Measurements from ENCODE around the gene OR8G1.
"Not testable (repeated sequence)": the region's sequence is repeated elsewhere in the genome, so short reads cannot be mapped to it uniquely, and the experiment has no call there.

Gene OR8G1

DNA sequence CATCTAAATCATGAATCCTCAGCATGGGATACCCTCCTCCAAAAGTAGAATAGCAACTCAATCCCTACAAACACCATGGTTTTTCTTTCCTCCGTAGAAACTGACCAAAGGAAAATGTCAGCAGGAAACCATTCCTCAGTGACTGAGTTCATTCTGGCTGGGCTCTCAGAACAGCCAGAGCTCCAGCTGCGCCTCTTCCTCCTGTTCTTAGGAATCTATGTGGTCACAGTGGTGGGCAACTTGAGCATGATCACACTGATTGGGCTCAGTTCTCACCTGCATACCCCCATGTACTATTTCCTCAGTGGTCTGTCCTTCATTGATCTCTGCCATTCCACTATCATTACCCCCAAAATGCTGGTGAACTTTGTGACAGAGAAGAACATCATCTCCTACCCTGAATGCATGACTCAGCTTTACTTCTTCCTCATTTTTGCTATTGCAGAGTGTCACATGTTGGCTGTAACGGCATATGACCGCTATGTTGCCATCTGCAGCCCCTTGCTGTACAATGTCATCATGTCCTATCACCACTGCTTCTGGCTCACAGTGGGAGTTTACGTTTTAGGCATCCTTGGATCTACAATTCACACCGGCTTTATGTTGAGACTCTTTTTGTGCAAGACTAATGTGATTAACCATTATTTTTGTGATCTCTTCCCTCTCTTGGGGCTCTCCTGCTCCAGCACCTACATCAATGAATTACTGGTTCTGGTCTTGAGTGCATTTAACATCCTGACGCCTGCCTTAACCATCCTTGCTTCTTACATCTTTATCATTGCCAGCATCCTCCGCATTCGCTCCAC is 16.1 kb upstream of the OR8G1 start:
- DNase-seq; in situ Hi-C loops (cut with HindIII; ENCODE audit: low pct_ligation_motif_present, low pct_unique_long_range_greater_than_20kb, low sequenced_read_pairs): not testable (repeated sequence)

DNA sequence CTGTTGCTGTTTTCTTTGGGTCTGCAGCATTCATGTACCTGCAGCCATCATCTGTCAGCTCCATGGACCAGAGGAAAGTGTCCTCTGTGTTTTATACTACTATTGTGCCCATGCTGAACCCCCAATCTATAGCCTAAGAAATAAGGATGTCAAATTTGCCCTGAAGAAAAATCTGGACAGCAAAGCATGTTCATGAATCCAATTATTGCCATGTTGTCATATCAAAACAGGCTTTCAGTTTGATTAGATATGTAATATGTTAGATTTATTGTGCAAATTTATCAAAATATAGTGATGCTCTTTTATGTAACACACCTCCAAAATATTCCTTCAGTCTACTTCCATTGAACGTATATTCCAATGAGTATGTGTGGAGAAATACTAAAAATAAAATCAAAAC is 15.4 kb upstream of the OR8G1 start:
- no peak for DNase-seq
- in situ Hi-C loops (cut with HindIII; ENCODE audit: low pct_ligation_motif_present, low pct_unique_long_range_greater_than_20kb, low sequenced_read_pairs) = no loop called here

DNA sequence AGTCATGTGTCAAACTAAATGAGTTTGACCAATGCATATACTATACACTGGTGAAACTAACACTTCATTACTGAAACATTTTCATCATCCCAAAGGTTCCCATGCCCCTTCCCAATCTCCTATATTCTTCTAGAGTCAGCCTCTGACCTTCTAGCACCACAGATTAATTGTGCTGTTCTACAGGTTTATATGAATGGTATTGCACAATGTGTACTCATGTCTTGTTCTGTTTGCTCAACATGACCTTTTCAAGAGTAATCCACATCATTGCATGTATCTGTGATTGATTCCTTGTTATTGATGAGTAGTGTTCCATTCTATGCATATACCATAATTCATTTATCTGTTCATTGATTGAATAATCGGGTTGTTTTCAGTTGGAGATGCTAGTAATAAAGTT is 7.5 kb upstream of the OR8G1 start:
- in situ Hi-C loops (cut with HindIII; ENCODE audit: low pct_ligation_motif_present, low pct_unique_long_range_greater_than_20kb, low sequenced_read_pairs) = no loop called here
- no peak for DNase-seq

DNA sequence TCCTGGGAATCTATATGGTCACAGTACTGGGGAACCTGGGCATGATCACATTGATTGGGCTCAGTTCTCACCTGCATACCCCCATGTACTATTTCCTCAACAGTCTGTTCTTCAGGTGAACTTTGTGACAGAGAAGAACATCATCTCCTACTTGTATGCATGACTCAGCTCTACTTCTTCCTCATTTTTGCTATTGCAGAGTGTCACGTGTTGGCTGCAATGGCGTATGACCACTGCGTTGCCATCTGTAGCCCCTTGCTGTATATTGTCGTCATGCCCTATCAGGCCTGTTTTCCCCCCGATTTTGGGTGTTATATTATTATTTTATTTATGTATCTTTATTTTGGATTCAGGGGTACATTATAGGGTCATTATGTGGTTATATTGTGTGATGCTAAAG is 2.4 kb upstream of the OR8G1 start:
- in situ Hi-C loops (cut with HindIII; ENCODE audit: low pct_ligation_motif_present, low pct_unique_long_range_greater_than_20kb, low sequenced_read_pairs) = no loop called here
- no peak for DNase-seq

DNA sequence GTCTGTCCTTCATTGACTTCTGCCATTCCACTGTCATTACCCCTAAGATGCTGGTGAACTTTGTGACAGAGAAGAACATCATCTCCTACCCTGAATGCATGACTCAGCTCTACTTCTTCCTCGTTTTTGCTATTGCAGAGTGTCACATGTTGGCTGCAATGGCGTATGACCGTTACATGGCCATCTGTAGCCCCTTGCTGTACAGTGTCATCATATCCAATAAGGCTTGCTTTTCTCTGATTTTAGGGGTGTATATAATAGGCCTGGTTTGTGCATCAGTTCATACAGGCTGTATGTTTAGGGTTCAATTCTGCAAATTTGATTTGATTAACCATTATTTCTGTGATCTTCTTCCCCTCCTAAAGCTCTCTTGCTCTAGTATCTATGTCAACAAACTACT is 9.0 kb downstream of the OR8G1 start:
- in situ Hi-C loops (cut with HindIII; ENCODE audit: low pct_ligation_motif_present, low pct_unique_long_range_greater_than_20kb, low sequenced_read_pairs); DNase-seq: not testable (repeated sequence)

DNA sequence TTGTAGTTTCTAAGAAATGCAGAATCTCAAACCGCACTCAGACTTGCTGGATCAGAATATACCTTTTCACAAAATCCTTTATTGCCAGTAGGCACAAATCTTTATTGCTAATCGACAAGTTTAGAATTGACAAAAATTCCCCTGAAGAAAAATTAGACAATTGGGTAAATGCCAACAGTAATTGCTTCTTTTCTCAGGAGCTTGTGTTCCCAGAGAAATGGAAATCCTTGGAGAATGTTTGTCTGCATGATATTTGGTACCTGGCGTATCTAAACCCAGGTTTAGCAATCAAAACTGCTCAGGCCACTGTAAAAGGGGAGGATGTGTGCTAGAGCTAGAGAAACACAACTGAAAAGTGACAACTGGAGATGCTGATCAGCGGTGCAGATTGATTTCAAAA is 15.2 kb downstream of the OR8G1 start, which contains the start of gene OR8G5:
OR8G5 (plus strand) TSS at position 301 of the 400 bp plus-strand sequence. CDS start 8,556 bp downstream, outside the sequence.
- no peak for DNase-seq
- in situ Hi-C loops (cut with HindIII; ENCODE audit: low pct_ligation_motif_present, low pct_unique_long_range_greater_than_20kb, low sequenced_read_pairs) = no loop called here

DNA sequence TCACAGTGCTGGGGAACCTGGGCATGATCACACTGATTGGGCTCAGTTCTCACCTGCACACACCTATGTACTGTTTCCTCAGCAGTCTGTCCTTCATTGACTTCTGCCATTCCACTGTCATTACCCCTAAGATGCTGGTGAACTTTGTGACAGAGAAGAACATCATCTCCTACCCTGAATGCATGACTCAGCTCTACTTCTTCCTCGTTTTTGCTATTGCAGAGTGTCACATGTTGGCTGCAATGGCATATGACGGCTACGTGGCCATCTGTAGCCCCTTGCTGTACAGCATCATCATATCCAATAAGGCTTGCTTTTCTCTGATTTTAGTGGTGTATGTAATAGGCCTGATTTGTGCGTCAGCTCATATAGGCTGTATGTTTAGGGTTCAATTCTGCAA is 24.1 kb downstream of the OR8G1 start:
- in situ Hi-C loops (cut with HindIII; ENCODE audit: low pct_ligation_motif_present, low pct_unique_long_range_greater_than_20kb, low sequenced_read_pairs); DNase-seq: not testable (repeated sequence)

DNA sequence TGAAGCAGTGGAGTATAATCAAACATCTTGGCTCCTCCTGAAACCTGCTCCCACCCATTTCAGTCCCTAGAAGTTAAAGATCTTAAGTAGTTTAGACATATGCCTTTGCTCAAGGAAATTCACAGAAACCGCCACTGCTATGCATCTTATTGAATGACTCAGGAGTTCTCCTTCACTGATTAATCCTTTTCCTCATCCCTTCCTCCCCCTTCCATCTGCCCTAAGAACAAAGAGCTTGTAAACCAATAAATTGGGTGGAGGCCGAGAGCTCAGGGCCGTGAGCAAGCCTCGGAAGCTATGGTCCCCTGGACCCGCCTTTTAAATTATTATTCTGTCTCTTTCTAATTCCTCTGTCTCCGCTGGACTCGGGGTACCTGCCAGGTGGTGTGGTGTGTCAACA is 30.0 kb downstream of the OR8G1 start:
- in situ Hi-C loops (cut with HindIII; ENCODE audit: low pct_ligation_motif_present, low pct_unique_long_range_greater_than_20kb, low sequenced_read_pairs); DNase-seq: not testable (repeated sequence)

DNA sequence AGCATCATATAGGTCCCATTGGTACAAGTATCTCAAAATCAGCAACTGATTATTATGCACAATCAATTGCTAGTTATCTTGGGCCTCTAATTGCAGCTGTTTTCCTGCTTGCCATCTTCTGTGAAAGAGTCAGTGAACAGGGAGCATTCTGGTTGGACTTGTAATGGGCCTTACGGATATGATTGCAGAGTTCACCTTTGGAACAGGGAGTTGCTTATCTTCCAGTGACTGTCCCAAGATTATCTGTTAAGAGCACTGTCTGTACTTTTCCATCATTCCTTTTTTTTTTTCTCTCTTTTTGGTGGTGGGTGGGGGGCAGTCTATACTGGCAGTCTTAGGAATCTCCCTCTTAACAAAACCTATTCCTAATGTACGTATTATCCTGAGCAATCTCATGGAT is 33.1 kb downstream of the OR8G1 start:
- in situ Hi-C loops (cut with HindIII; ENCODE audit: low pct_ligation_motif_present, low pct_unique_long_range_greater_than_20kb, low sequenced_read_pairs) = no loop called here
- DNase-seq = no peak

DNA sequence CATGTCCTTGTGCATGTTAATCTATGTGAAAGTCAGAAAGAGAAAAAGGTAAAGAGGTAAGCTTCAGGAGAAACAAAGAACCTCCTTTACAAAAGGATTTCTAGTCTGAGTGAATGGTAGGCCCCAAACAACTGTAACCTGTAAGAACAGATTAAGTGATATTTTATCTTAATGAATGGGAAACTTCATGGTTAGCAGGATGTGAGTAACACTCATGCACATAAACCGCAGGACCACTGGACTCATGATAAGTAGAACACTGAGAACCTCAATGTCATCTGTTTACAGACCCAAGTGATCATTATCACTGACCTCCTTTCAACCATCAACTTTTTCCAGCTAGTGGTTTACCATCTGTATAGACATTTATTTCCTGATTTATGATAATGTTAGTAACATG is 35.2 kb downstream of the OR8G1 start:
- DNase-seq = no peak
- in situ Hi-C loops (cut with HindIII; ENCODE audit: low pct_ligation_motif_present, low pct_unique_long_range_greater_than_20kb, low sequenced_read_pairs) = no loop called here

DNA sequence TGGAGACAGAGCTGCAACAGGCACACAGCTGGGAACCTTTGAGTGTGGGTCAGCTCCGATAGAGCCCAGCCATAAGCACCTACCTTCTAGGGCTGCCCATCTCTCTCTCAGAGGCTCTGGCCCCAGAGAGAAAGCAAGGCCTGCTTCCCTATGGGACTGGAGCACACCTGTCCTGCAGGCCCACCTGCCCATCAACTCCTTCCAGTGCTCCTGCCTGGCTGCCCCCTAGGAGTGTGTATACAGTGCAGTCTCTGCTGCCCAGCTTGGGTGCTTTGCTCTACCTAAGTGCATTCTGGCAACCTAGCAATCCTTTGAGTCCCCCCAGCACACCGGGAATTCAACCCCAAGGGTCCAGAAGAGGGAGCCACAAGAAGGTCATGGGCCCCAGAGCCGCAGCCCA is 36.3 kb downstream of the OR8G1 start:
- in situ Hi-C loops (cut with HindIII; ENCODE audit: low pct_ligation_motif_present, low pct_unique_long_range_greater_than_20kb, low sequenced_read_pairs) = no loop called here
- no peak for DNase-seq

DNA sequence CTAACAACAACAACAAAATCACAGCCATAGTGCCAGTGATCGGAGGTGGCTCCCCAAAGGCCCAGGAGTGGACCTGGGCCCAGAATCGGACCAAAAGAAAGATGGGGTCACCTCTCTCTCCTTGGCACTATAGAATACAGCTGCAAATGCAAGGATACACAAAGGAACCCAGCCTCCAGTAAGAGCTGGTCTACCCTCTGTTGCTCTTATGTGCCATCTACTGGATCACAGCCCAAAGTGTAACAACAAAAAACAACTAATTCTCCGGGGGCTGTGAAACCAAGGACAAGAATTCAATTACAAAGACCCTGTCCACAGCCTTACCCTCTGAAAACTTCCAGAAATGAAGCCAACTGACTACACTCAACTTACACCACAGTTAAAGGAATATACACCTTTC is 36.9 kb downstream of the OR8G1 start:
- in situ Hi-C loops (cut with HindIII; ENCODE audit: low pct_ligation_motif_present, low pct_unique_long_range_greater_than_20kb, low sequenced_read_pairs) = no loop called here
- no peak for DNase-seq

DNA sequence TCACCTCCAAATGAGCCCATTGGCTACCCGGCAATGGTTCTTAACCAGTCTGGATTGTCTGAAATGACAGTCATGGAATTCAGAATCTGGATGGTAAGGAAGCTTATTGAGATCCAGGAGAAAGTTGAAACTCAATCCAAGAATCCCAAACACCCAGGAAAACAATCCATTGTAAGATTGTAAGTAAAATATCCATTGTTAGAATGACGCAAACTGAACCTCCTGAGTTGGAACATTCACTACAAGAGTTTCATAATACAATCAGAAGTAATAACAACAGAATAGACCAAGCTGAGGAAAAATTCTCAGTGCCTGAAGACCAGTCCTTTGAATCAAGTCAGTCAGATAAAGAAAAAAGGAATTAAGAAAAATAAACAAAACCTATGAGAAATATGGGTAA is 37.4 kb downstream of the OR8G1 start:
- no peak for DNase-seq
- in situ Hi-C loops (cut with HindIII; ENCODE audit: low pct_ligation_motif_present, low pct_unique_long_range_greater_than_20kb, low sequenced_read_pairs) = no loop called here

DNA sequence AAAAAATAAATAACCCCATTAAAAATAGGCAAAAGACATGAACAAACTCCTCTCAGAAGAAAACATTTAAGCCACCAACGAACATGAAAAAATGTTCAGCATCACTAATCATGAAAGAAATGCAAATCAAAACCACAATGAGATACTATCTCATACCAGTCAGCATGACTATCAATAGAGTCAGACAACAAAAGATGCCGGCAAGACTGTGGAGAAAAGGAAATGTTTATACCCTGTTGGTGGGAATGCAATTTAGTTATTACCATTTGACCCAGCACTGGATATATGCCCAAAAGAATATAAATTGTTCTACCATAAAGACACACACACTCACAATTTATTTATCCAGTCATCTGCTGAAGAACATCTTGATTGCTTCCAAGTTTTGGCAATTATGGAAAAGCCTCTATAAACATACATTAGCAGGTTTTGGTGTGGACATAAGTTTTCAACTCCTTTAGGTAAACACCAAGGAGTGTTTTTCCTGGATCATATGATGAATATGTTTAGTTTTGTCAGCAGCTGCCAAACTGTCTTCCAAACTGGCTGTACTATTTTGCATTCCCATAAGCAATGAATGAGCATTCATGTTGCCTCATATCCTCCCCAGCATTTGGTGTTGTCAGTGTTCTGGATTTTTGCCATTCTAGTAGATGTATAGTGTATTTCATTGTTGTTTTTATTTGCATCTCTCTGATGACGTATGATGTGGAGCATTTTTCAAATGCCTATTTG is 44.9 kb downstream of the OR8G1 start:
- DNase-seq = no peak
- in situ Hi-C loops (cut with HindIII; ENCODE audit: low pct_ligation_motif_present, low pct_unique_long_range_greater_than_20kb, low sequenced_read_pairs) = no loop called here

DNA sequence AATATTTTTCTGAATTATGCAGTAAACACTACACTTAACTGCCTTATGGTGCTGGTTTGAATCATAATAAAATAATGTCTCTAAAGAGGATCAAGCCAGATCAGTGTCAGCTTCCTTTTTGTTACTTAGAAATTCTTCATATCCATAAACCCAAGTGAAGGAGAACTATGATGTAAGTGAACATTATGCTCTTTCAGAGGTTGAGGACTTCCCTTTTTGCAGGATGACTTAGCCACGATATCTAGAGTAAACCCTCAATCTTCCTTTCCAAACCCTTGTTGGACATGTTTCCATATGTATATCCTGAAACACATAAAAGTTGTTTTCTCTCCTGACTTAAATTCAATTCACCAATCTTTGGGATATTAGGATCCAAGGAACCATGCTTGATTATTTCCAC is 53.8 kb downstream of the OR8G1 start:
- DNase-seq = no peak
- in situ Hi-C loops (cut with HindIII; ENCODE audit: low pct_ligation_motif_present, low pct_unique_long_range_greater_than_20kb, low sequenced_read_pairs) = no loop called here

DNA sequence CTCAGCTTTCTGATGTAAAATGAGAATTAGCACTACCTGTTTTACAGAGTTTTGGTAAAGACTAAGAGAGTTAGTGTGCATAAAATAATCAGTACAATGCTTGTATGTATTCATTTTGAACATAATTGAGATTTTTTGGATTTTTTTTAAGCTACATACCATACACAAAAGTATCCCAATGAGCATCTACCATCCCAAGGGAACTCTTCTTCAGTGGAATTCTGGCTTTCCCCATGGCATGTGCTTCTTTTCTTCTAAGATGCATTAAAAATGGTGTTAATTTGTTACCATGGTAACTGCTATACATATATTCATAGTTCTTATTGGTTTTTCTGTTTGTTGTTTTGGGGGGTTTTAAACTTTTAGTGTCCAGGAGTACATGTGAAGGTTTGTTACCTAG is 55.1 kb downstream of the OR8G1 start:
- in situ Hi-C loops (cut with HindIII; ENCODE audit: low pct_ligation_motif_present, low pct_unique_long_range_greater_than_20kb, low sequenced_read_pairs) = no loop called here
- DNase-seq = no peak

DNA sequence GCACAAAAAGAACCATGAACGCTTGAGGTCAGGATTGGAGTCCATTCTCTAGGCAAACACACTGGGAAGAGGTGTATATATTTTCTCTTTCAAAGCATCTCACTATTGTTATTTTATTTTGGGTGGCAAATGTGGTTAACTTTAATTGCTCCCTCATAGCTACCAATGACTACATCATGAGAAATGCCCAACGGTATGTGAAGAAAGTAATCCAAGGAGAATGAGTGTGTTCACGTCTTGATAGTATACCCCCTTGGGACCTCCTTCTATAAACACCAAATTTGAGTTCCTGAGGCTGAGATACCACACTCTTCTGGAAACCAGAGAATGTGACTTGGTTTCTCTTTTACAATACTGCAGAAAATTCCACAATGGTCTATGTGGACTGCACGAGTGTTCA is 57.0 kb downstream of the OR8G1 start:
- no peak for DNase-seq
- in situ Hi-C loops (cut with HindIII; ENCODE audit: low pct_ligation_motif_present, low pct_unique_long_range_greater_than_20kb, low sequenced_read_pairs) = no loop called here

DNA sequence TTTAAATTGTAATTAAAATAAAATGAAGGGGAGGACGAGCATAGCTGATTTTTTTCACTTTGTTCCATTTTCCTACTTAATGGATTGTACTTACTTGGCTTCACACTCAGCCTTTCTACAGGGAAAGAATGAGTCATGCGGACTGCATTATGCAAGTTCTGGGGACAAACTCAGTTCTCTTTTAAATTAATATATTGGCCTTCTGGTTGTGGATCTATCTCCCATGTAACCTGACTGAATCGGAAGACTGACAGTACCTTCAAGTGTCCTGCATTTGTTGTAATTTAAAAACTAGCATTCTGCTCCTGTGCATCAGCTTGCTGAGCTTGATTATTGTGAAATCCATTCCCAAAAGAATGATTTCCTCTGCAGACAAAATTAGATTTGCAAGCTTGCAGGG is 60.7 kb downstream of the OR8G1 start:
- DNase-seq = no peak
- in situ Hi-C loops (cut with HindIII; ENCODE audit: low pct_ligation_motif_present, low pct_unique_long_range_greater_than_20kb, low sequenced_read_pairs) = no loop called here

DNA sequence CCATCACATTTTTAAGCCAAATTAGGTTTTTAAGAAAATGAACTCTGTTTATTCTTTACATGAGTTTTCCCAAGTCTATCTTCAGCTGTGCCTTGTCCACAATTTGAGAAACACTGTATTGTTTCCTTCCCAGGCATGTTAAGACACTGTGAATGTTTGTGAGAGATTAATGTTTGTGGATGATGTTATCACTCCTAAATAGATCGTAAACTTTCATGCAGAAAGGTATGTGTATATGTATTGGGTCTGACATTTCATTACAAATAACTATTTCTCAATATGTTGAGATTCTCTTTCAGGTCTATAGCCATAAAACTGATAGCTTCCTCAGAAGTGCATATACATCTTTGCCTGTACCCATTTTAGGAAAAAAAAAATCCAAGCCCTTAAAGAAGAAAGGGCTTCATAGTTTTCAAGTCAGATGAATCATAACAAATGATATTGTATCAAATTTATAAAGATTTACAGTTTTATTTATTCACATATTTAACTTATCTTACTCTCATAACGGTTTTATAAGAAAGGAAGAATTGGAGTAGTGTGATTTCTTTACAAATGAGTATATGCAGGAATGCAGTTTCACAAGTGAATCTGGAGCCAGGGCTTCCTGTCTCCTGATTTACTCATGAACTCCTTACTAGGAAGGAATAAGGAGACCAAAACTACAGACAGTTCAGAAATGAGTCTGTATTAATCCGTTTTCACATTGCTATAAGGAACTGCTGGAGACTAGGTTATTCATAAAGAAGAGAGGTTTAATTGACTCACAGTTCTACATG is 61.6 kb downstream of the OR8G1 start:
- in situ Hi-C loops (cut with HindIII; ENCODE audit: low pct_ligation_motif_present, low pct_unique_long_range_greater_than_20kb, low sequenced_read_pairs) = no loop called here
- DNase-seq = no peak

Data from ACHN (cell line).